NCI-H2227 treated with DMSO at 0.1 percent for 48 hours (cell line): Measurements from ENCODE around the gene MCUB.
"Not testable (repeated sequence)": the region's sequence is repeated elsewhere in the genome, so short reads cannot be mapped to it uniquely, and the experiment has no call there.

Source experiments
- DNase-seq: peaks from one replicate; lab custom pipeline; 2025; lab: John Stamatoyannopoulos, UW

MCUB gene

DNA sequence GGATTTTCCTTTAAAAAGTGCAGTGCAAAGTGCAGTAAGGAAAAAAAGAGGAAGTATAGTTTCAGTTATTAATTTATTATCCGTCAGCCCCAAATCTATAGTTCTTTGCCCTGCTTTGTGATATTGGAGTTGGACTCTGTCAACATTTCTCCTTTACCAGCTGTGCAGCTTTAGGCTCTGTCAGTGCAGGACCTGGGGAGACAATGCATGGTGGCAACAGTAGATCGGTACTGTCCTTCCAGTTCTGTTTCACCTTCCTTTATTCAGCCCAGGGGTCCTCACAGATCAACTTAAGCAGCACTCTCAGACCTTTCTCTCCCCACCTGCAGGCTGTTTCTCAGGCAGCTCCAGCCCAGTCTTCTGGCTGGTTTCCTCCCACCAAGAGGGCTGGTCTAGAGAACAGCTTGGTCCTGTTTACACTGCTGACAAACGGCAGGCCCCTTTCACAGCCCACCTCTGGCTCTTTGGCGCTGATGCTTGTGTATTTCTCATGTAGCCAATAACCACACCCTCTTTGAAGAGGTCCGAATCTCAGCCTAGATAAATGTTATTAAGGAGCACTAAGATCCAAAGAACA lies 71.6 kb downstream of the MCUB start:
- peak; percentile 25 for DNase-seq

- no peak for DNase-seq
Observed at GRCh38 chr4:109640644-109641043, 80.6 kb downstream of the MCUB start.

GRCh38 chr4:109645874-109646710 lies 86.0 kb downstream of the MCUB start:
- DNase-seq = no peak

- DNase-seq = no peak
Observed at GRCh38 chr4:109648266-109648996, 88.4 kb downstream of the MCUB start.

DNA sequence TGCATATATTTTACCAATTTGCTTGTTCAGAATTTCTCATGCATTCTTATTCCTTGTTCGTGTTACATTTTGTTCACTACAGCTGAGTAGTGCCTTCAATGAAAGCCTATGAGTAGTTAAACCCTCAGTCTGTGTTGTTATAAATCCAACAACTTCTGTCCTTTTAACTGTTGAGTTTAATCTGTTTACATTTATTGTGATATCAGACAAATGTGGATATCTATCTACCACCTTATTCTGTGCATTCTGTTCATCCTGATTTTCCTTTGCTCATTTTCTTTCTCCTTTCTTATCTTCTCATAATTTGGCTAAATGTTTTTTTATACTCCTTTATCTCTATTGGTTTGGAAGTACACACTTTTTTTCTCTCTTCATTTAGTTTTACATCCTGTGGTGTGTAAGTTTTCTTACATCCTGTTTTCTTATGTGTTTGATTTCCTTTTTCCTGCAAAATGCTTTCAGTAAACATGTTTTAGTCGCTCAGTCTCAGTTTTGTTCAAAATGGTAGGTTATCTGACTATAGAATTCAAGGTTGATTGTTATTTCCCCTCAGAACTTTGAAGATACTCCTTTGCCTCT lies 89.0 kb downstream of the MCUB start:
- DNase-seq = no peak

DNA sequence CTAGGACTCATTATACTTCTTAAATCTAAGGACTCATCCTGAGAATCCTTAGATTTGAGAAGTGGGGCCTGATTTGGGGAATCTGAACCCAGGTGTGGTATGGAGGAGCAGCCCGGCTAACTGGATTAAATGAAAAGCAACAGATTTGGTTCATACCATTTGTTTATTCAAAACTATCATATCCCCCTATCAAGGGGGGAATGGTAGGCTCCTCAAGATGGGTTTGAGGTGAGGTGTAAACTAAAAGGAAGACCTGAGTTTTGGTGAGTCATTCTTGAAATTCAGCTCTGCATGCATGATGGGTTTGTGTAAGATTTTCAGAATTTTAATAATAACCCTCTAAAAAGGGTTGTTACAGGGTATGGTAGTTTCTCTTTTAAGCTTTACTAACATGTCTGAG lies 89.8 kb downstream of the MCUB start:
- DNase-seq = no peak

GRCh38 chr4:109655396-109655795 lies 95.3 kb downstream of the MCUB start:
- no peak for DNase-seq

DNA sequence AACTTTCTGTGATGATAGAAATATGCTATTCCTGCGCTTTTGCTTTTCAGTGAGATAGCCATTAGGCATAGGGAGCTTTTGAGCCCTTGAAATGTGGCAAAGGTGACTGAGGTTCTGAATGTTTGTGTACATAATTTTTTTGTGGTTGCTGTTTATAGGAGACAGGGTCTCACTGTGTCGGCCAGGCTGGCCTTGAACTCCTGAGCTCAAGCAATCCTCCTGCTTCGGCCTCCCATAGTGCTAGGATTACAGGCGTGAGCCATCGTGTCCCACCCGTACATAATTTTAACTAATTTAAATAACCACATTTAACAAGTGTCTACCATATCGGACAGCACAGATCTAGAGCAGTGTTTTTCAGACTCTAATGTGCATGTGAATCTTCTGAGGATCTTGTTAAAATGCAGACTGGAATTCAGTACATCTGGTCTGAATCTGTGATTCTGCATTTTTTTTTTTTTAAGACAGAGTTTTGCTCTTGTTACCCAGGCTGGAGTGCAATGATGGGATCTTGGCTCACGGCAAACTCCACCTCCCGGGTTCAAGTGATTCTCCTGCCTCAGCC lies 97.9 kb downstream of the MCUB start:
- no peak for DNase-seq

DNA sequence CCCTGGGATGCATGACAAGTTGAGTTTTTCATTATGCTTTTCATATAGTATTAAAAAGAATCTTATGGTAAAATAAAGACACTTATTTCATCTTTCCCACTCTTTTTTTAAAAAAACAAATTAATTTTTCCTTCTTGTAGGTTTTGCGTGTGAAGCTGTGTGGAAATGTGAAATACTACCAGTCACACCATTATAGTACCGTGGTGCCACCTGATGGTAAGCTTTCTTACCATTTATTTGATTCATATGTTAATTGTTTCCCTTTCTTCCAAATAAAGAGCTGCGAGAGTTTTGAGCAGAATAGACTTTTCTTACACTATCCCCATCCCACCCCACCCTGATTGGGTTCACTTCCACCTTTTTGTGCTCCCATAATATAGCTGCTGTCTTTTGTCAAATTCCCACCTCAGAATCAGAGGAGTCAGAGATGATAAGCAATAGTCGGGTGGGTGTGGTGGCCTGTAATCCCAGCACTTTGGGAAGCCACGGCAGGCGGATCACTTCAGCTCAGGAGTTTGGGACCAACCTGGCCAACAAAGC lies 98.9 kb downstream of the MCUB start:
- DNase-seq = no peak

DNA sequence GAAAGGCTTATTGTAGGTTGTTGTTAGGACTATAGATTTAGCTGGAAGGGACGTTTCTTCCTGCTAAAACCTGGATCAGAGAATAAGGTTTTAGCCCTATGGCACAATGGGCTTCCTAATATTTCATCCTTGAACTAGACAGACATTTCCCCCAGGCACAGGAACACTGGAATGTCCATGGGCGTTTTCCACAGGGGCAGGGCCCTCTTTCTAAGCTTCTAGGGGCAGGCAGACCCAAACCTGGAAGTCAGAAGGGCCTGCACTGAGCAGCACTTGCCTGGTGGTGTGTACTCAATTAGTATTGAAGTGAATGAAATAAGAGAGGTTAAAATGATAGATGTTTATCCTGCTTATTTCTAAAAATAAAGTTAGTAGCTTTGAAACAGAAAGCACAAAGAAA lies 102.1 kb downstream of the MCUB start:
- no peak for DNase-seq

- no peak for DNase-seq
Observed at GRCh38 chr4:109662771-109663170, 102.7 kb downstream of the MCUB start.

- no peak for DNase-seq
Observed at GRCh38 chr4:109665783-109666485, 105.9 kb downstream of the MCUB start.

- no peak for DNase-seq
Observed at GRCh38 chr4:109671350-109671749, 111.3 kb downstream of the MCUB start.

GRCh38 chr4:109672169-109672930 lies 112.3 kb downstream of the MCUB start:
- no peak for DNase-seq

GRCh38 chr4:109673303-109673702 lies 113.3 kb downstream of the MCUB start:
- DNase-seq = no peak

GRCh38 chr4:109675181-109675580 lies 115.1 kb downstream of the MCUB start:
- no peak for DNase-seq

DNA sequence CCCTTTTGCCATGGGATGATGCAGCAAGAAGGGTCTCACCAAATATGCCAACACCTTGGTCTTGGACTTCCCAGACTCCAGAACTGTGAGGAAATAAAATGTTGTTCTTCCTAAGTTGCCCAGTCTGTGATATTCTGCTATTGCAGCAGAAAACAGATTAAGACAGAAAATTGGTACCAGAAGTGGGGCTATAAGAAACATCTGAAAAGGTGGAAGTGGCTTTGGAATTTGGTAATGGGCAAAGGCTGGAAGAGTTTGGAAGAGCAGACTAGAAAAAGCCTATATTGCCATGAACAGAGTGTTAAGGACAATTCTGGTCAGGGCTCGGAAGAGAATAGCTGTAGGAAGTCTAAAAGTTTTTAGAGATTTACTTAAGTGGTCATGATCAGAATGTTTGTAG lies 115.8 kb downstream of the MCUB start:
- DNase-seq = no peak

- DNase-seq = no peak
Observed at GRCh38 chr4:109676886-109677285, 116.8 kb downstream of the MCUB start.

DNA sequence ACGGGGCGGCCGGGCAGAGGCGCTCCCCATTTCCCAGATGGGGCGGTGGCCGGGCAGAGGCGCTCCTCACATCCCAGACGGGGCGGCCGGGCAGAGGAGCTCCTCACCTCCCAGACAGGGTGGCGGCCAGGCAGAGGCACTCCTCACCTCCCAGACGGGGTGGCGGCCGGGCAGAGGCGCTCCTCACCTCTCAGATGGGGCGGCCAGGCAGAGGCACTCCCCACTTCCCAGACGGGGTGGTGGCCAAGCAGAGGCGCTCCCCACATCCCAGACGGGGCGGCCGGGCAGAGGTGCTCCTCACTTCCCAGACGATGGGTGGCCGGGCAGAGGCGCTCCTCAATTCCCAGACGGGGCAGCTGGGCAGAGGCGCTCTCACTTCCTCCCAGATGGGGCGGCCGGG lies 118.4 kb downstream of the MCUB start:
- not testable (repeated sequence) for DNase-seq

DNA sequence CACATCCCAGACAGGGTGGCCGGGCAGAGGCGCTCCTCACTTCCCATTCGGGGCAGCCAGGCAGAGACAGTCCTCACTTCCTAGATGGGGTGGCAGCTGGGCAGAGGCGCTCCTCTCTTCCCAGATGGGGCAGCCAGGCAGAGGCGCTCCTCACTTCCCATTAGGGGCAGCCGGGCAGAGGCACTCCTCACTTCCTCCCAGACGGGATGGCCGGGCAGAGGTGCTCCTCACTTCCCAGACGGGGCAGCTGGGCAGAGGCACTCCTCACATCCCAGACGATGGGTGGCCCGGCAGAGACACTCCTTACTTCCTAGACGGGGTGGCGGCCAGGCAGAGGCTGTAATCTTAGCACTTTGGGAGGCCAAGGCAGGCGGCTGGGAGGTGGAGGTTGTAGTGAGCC lies 118.9 kb downstream of the MCUB start:
- not testable (repeated sequence) for DNase-seq

GRCh38 chr4:109682875-109683274 lies 122.8 kb downstream of the MCUB start:
- no peak for DNase-seq
